ENCODE results near the gene USP3. TPM values are rescaled to one million over a fixed set of nuclear protein-coding genes. Genes with fewer than 3 reads are reported as not detected.
A peak's percentile ranks its signal among the peaks of the same experiment; 100 is the strongest.

USP3 gene
- total and polyA plus RNA-seq, 2 donors (not counting 3 experiments of a cell fraction or from before 2014, with no cell fraction given), result 18.8 to 52.4 TPM

- no peaks in the 10 kb centered on the region for H3K79me2 ChIP-seq (ENCODE audit: control insufficient read depth, insufficient read depth, low read length)
- H3K27me3 ChIP-seq (ENCODE audit: control insufficient read depth in 2 of 2, insufficient read depth in 2 of 2, low read length in 2 of 2), result no peaks in the 10 kb centered on the region
- H3K4me2 ChIP-seq (ENCODE audit: insufficient read depth, low read length), result no peak overlapping the region
- no peak for TF ChIP-seq MAX (IDR thresholded peaks at IDR 0.05; ENCODE audit: insufficient read depth, insufficient read length)
- no peak for TF ChIP-seq POLR2A (IDR thresholded peaks at IDR 0.05; ENCODE audit: low read depth, low read length)
- TF ChIP-seq JUN (IDR thresholded peaks at IDR 0.05; ENCODE audit: borderline replicate concordance, insufficient read depth, insufficient read length, low read depth), result peak; percentile 8
- H3K4me3 ChIP-seq (replicated peaks in 1 of 3; ENCODE audit: insufficient read depth in 1 of 3, low read depth in 1 of 3, low read length in 3 of 3), result no peak overlapping the region
- H4K20me1 ChIP-seq (replicated peaks; ENCODE audit: control insufficient read depth, extremely low read depth, insufficient read depth, low read length), result no peaks in the 10 kb centered on the region
- intact Hi-C loops (cut with micrococcal nuclease) (no loop called here), dilution Hi-C loops (cut with MboI; ENCODE audit: extremely low pct_ligation_motif_present, low sequenced_read_pairs) (no loop called here)
- no peaks in the 10 kb centered on the region for H3K9me3 ChIP-seq (replicated peaks; ENCODE audit: control insufficient read depth, insufficient read depth, low read length)
- H3K9ac ChIP-seq (replicated peaks; ENCODE audit: extremely low read depth, insufficient read depth, low read length), result no peak overlapping the region
- no peak for DNase-seq (ENCODE audit: low read depth, low spot score)
- H3K9me1 ChIP-seq (replicated peaks; ENCODE audit: control insufficient read depth, extremely low read depth, insufficient read depth, low read length), result no peaks in the 10 kb centered on the region
- CTCF ChIA-PET, result interaction anchor here (2.4 to 5.4 kb wide), 2 partner anchors 11 to 14 kb away, joined by 11 to 30 read pairs; no protein-coding TSS in a partner anchor
- H3K4me1 ChIP-seq (ENCODE audit: control insufficient read depth, extremely low read depth, insufficient read depth, low read length), result peaks cover 17% of the 10 kb centered on the region
- POLR2A ChIA-PET, result interaction anchor here (0.6 kb wide), 1 partner anchor 216 kb away, joined by 5 read pairs; no protein-coding TSS in a partner anchor
- no peak overlapping the region for H3K27ac ChIP-seq (ENCODE audit: insufficient read depth, low read depth, low read length)
- BruUV-seq (replicated peaks), result no TSS peak
- no peak overlapping the region for H2AFZ ChIP-seq (ENCODE audit: low read depth, low read length)
- FAIRE-seq, result no peak
- no peaks in the 10 kb centered on the region for H3K36me3 ChIP-seq (ENCODE audit: control insufficient read depth in 2 of 2, extremely low read depth in 1 of 2, insufficient read depth in 2 of 2, low read length in 2 of 2)
Observed at GRCh38 chr15:63481105-63481810, 23.1 kb upstream of the USP3 start.

- Histone ChIP-seq H3K9me1 (replicated peaks; ENCODE audit: control insufficient read depth, extremely low read depth, insufficient read depth, low read length) (no peaks in the 10 kb centered on the region), H3K4me1 (ENCODE audit: control insufficient read depth, extremely low read depth, insufficient read depth, low read length) (peaks cover 14% of the 10 kb centered on the region), H3K27ac (ENCODE audit: insufficient read depth, low read depth, low read length) (no peak overlapping the region), H3K9ac (replicated peaks; ENCODE audit: extremely low read depth, insufficient read depth, low read length) (no peak overlapping the region), H3K79me2 (ENCODE audit: control insufficient read depth, insufficient read depth, low read length) (no peaks in the 10 kb centered on the region), H3K4me2 (ENCODE audit: insufficient read depth, low read length) (no peak overlapping the region), H3K27me3 (ENCODE audit: control insufficient read depth in 2 of 2, insufficient read depth in 2 of 2, low read length in 2 of 2) (no peaks in the 10 kb centered on the region), H2AFZ (ENCODE audit: low read depth, low read length) (no peak overlapping the region), H3K4me3 (replicated peaks in 1 of 3; ENCODE audit: insufficient read depth in 1 of 3, low read depth in 1 of 3, low read length in 3 of 3) (no peak overlapping the region), H3K9me3 (replicated peaks; ENCODE audit: control insufficient read depth, insufficient read depth, low read length) (no peaks in the 10 kb centered on the region), H4K20me1 (replicated peaks; ENCODE audit: control insufficient read depth, extremely low read depth, insufficient read depth, low read length) (no peaks in the 10 kb centered on the region), H3K36me3 (ENCODE audit: control insufficient read depth in 2 of 2, extremely low read depth in 1 of 2, insufficient read depth in 2 of 2, low read length in 2 of 2) (no peaks in the 10 kb centered on the region)
- BruUV-seq (replicated peaks), result no TSS peak
- intact Hi-C loops (cut with micrococcal nuclease), result no loop called here
- DNase-seq (ENCODE audit: low read depth, low spot score) (no peak), FAIRE-seq (no peak)
- TF ChIP-seq FOS (IDR thresholded peaks at IDR 0.05; ENCODE audit: borderline replicate concordance, insufficient read depth, low read length) (no peak), JUN (IDR thresholded peaks at IDR 0.05; ENCODE audit: borderline replicate concordance, insufficient read depth, insufficient read length, low read depth) (no peak), EZH2 (IDR thresholded peaks at IDR 0.05; ENCODE audit: borderline replicate concordance, low read depth, low read length, severe bottlenecking) (no peak), MAX (IDR thresholded peaks at IDR 0.05; ENCODE audit: insufficient read depth, insufficient read length) (no peak), MYC (IDR thresholded peaks at IDR 0.05; ENCODE audit: low read depth, low read length) (no peak), POLR2A (IDR thresholded peaks at IDR 0.05; ENCODE audit: low read depth, low read length) (no peak), GATA2 (IDR thresholded peaks at IDR 0.05; ENCODE audit: insufficient read depth, insufficient read length, low read depth, low read length) (no peak), POLR2AphosphoS5 (IDR thresholded peaks at IDR 0.05; ENCODE audit: insufficient read depth, low read depth, low read length) (no peak), CTCF (IDR thresholded peaks at IDR 0.05; ENCODE audit: extremely low read depth in 1 of 2, insufficient read depth in 1 of 2, low read depth in 1 of 2, low read length in 2 of 2) (no peak)
- POLR2A ChIA-PET, result no interaction called here
- CTCF ChIA-PET, result interaction anchor here (1.0 to 5.4 kb wide), 7 partner anchors 9 to 127 kb away, joined by 3 to 30 read pairs (median 6); no protein-coding TSS in a partner anchor
- dilution Hi-C loops (cut with MboI; ENCODE audit: extremely low pct_ligation_motif_present, low sequenced_read_pairs), result no loop called here
Observed at GRCh38 chr15:63482874-63483323, 21.5 kb upstream of the USP3 start.

All from endothelial cell of umbilical vein (primary cell).